KOPT-K1 (cell line): Measurements from ENCODE around the gene TBX6.
"Not testable (repeated sequence)": the region's sequence is repeated elsewhere in the genome, so short reads cannot be mapped to it uniquely, and the experiment has no call there.

Source experiments
- H3K27ac ChIP-seq: fragments of 200-600 bp; sonication (generic); 2 replicates; pipeline ENCODE4 v1.5.1; 2016; ENCODE audit warnings: antibody characterized with exemption, mild to moderate bottlenecking, low read depth, low read length; ENCODE audit not compliant: poor library complexity, severe bottlenecking
- H3K36me3 ChIP-seq: fragments of 200-600 bp; sonication (generic); 2 replicates; pipeline ENCODE4 v1.5.1; 2017; ENCODE audit warnings: antibody characterized with exemption, mild to moderate bottlenecking, low read length, moderate library complexity; ENCODE audit not compliant: insufficient read depth
- H3K9me3 ChIP-seq: fragments of 200-600 bp; sonication (generic); 2 replicates; pipeline ENCODE4 v1.5.1; 2017; ENCODE audit warnings: antibody characterized with exemption, low read length, mild to moderate bottlenecking; ENCODE audit not compliant: insufficient read depth, poor library complexity, severe bottlenecking

The TBX6 gene, protein sequence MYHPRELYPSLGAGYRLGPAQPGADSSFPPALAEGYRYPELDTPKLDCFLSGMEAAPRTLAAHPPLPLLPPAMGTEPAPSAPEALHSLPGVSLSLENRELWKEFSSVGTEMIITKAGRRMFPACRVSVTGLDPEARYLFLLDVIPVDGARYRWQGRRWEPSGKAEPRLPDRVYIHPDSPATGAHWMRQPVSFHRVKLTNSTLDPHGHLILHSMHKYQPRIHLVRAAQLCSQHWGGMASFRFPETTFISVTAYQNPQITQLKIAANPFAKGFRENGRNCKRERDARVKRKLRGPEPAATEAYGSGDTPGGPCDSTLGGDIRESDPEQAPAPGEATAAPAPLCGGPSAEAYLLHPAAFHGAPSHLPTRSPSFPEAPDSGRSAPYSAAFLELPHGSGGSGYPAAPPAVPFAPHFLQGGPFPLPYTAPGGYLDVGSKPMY

DNA sequence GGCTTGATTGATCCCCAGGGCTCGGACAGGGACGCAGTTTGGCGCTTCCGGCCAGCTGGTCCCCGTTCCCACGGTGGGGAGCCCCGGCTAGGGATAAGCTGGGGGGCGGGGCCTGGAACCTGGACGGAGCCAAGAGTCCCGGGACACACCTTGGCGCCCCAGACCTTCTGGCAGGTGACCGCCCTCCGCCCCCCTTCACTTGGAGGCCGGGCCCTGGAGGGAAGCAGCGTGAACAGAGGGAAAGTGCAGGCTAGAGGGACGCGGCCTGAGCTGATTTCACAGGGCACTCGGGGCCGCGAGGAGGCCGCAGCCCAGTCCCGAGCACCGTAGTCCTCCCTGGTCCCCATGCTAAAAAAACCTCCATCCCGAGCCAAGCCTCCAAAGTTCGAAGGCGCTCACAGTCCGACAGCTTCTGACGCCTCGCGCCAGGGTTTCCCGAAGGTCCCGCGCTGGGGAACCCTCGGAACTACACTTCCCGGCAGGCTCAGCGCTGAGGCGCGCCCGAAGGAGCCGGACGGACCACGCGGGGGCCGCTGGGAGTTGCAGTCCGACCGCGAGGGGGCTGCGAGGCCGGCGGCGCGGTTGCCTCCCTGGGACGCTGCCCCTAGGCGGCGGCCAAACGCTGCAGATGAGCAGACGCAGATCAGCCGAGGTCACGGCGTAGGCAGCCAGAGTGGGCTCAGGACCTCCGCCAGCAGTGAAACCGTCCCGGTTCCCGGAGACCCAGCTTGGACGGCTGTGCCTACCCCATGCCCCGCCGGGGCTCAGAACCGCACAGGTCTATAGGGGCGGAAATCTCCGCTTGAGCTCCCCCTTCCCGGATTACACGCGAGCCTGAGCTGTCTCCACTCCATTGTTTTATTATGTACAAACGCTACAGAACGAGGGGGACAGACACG, at the start of gene TBX6:
TSS of gene TBX6 (minus strand) at position 451 of the 899 bp plus-strand sequence. CDS start 731 bp downstream, outside the sequence.
- Histone ChIP-seq H3K9me3 (peaks cover 4% of the 10 kb centered on the region), H3K36me3 (peaks cover 6% of the 10 kb centered on the region; the same call in 1 of the 2 replicates), H3K27ac (peak within 1 kb of the TSS; percentile 68)

DNA sequence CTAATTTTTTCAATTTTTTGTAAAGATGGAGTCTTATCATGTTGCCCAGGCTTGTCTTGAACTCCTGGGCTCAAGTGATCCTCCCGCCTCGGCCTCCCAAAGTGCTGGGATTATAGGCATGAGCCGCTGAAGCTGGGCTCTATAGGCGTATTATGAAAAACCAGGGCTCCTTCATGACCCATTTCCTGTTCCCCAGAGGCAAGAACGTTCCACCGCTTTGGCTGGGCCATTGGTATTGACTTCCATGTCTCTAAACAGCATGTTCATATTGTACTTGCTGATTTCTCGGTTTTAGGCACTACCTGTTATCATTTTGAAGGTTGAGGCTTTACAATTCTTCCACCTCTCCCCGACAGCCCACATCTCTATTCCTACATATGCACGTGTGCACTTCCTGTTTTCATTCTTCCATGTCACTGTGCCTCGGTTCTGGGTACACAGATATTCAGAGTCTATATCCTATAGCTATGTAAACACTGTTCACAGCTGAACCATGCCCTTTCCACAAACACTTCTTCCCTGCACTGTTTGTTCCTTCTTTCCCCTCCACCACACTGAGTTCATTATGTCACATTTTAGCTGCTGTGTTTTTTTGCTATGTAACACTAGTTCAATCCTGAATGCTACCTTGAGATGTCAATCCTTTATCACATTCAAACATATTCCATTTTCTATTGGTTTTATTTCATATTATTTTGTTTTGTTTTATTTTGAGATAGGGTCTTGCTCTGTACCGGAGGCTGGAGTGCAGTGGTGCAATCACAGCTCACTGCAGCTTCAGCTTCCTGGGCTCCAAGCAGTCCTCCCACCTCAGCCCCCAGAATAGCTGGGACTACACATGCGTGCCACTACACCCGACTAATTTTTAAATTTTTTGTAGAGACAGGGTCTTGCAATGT, 48.1 kb upstream of the TBX6 start:
- no peaks in the 10 kb centered on the region for H3K36me3 ChIP-seq
- no peak overlapping the region for H3K27ac ChIP-seq
- H3K9me3 ChIP-seq: no peaks in the 10 kb centered on the region

DNA sequence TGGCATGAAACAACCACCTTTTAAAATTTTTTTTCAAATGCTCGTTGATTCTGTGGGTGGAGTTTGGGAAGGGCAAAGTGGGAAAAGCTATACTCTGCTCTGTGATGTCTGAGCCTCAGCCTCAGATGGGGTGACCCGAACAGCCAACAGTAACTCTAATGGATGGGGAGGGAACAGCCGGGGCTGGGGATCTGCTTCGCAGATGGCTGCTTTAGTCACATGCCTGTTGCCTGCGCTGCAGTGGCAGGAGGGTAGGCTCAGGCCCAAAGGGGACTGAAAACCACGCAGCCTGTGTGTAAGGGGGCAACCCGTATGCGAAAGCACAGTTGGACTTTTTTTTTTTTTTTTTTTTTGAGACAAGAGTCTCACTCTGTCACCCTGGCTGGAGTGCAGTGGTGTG, 46.2 kb upstream of the TBX6 start:
- H3K27ac ChIP-seq: peak overlapping the region; percentile 47

DNA sequence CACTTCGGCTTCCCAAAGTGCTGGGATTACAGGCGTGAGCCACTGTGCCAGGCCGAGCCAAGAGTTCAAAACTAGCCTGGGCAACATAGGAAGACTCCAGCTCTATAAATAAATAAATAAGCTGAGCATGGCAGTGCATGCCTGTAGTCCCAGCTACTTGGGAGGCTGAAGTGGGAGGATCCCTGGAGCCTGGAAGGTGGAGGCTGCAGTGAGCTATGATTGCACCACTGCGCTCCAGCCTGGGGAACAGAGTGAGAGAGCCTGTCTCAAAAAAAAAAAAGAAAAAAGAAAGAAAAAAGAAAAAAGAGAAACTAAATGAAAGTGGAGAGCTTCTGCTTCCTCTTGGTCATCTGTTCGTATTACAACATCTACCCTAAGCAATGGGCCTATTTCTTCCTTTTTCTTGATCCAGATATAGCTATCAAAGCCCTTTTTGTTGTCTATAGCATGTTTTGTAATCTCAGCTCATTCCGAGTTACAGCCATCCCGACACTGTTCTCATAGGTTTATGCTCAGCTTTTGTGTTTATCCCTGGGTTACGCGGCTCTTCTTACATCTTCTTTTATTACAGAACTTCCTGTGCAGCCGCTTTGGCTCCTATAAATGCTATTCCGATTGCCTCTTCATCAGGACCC, 45.4 kb upstream of the TBX6 start:
- Histone ChIP-seq H3K27ac (no peak overlapping the region), H3K9me3 (no peaks in the 10 kb centered on the region), H3K36me3 (no peaks in the 10 kb centered on the region)

More for the DNA sequence above, 46.2 kb upstream of the TBX6 start:
- Histone ChIP-seq H3K9me3 (no peaks in the 10 kb centered on the region), H3K36me3 (no peaks in the 10 kb centered on the region)

DNA sequence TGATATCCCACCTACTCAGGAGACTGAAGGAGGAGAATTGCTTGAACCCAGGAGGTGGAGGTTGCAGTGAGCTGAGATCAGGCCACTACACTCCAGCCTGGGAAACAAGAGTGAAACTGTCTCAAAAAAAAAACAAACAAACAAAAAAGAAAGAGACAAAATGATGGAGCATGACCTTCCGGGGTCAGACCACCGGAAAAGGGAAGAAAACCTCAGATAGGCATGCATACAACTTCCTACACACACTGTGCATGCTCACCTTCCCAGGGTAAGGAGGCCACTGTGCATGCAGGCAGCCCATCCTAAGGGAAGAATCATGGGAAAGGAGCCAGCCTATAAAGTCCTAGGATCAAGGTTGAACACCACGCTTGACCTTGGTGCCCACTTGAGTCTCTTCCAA, 40.9 kb upstream of the TBX6 start:
- Histone ChIP-seq H3K9me3 (peaks cover 15% of the 10 kb centered on the region), H3K36me3 (no peaks in the 10 kb centered on the region), H3K27ac (peak overlapping the region; percentile 34)

DNA sequence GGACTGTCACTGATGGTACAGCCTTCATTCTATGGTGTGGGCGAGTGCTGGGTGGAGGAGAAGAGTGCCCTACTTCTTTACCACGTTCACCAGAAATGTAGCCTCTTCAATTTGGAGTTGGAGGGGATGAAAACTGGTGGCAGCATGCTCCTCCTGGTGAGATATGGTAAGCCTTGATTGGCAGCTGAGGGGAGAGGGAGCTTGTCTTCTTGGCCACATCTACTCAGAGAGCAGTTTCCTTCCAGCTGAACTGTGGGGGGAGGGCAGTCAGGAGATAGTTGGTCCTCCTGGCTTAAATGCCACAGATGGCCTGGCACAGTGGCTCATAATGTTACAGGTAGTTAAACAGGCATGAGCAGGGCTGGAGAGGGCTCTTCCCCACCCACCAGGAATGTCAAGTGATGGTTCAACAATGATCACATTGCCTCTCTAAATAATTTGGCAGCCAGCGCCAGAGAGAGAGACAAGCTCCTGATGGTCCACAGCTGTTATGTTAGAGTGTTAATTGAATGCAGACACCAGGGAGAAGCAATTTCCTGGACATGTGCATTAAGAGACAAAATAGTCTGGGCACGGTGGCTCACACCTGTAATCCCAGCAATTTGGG, 40.2 kb upstream of the TBX6 start:
- Histone ChIP-seq H3K36me3 (no peaks in the 10 kb centered on the region), H3K27ac (peak overlapping the region; percentile 34), H3K9me3 (peaks cover 15% of the 10 kb centered on the region)

DNA sequence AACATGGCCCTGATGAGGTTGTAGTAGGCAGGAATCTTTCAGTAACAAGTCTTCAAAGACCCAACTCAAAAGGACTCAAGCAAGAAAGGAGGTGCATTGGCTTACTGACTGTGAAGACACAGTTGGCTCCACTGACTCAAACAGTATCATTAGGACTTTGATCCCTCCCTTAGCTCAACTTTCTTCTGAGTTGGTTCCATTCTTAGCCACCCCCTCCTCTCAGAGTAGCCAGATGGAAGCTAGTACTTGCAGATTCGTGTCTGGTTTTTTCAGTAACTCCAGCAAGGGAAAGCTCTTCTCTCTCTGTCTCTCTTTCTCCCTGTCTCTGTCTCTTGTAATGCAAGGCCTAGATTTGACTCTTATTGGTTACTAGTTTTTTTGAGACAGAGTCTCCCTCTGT, 36.3 kb upstream of the TBX6 start:
- no peak overlapping the region for H3K27ac ChIP-seq
- H3K9me3 ChIP-seq: peaks cover 15% of the 10 kb centered on the region
- H3K36me3 ChIP-seq: no peaks in the 10 kb centered on the region

DNA sequence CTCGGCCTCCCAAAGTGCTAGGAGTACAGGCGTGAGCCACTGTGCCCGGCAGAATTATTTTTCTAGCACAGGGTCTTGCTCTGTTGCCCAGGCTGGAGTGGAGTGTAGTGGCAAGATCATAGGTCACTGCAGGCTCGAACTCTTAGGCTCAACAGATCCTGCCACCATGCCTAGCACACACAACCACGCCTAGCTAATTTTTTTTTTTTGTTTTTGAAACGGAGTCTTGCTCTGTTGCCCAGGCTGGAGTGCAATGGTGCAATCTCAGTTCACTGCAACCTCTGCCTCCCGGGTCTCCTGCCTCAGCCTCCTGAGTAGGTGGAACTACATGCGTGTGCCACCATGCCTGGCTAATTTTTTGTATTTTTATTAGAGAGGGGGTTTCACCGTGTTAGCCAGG, 34.0 kb upstream of the TBX6 start:
- not testable (repeated sequence) for H3K9me3 ChIP-seq, H3K27ac ChIP-seq, H3K36me3 ChIP-seq

DNA sequence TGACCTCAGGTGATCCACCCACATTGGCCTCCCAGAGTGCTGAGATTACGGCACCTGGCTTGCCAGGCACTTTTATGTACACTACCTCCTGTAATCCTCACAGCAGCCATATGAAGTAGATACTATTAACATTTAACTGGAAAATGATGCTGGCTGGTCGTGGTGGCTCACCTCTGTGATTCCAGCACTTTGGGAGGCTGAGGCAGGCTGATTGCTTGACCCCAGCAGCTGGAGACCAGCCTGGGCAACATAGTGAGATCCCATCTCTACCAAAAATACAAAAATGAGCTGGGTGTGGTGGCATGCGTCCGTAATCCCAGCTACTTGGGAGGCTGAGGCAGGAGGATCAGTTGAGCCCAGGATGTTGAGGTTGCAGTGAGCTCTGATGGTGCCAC, 33.3 kb upstream of the TBX6 start:
- H3K36me3 ChIP-seq: 0 out of 2 replicates have a peak, but pooled peaks cover 5% of the 10 kb centered on the region
- no peak overlapping the region for H3K27ac ChIP-seq
- H3K9me3 ChIP-seq: no peaks in the 10 kb centered on the region

DNA sequence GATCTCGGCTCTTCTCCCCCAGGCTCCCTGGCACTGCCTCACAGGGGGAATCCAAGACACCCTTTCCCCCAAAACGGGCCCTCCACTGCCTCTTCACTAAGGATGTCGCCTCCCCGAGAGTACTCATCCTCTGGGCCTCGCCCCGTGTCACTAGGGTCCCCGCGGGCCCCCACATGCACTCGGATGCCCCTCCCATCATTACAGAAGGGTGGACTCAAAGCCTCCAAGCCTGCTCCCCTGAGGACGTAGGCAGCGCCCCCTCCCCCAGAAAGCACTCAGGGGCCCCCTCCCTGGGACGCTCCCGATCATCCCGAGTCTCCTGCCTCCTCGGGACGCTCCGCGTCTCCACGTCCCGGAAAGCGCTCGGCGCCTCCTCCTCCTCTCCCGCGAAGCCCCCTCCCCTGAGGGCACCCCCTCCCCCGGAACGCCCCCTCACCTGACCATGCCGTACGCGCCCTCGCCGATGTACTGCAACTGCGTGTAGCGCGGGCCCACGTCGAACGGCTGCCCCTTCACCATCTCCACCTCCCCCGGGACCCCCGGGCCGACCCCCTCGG, 31.0 kb upstream of the TBX6 start:
- H3K36me3 ChIP-seq: peaks cover 22% of the 10 kb centered on the region
- H3K27ac ChIP-seq: peak overlapping the region; percentile 98
- no peaks in the 10 kb centered on the region for H3K9me3 ChIP-seq

DNA sequence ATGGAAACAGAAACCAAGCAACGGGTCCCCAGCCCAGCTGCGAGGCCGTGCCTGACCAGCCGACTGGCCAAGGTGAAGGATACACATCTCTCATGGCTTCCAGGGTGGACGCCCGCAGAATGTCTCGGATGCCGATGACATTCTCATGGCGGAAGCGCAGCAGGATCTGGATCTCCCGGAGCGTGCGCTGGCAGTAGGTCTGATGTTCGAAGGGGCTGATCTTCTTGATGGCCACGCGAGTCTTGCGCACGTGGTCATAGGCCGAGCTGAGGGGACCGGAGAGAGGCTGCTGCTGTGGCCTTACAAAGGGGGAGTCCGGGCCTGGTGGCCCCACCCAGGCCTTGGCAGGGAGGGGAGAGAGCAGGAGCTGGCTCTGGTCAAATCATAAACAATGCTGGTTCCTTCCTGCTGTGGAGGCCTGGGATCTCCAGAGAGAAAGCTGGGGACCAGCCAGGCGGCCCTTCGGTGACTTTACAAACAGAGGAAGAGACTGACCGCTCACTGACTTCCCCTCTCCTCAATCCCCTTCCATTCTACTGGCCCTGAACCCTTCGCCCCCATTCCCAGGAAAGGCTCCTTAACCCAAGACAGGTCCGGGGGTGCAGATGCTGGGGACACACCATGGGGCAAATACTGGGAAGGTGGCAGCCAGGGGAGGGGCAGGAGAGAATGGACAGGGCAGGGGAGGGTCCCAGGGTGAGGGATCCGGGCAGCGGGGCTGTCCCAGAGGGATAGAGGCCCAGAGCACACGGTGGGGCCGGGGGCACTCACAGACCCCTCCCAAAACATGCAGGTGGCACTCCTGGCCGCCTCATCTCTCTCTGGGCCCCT, 30.2 kb upstream of the TBX6 start:
- Histone ChIP-seq H3K36me3 (peaks cover 30% of the 10 kb centered on the region), H3K27ac (peak overlapping the region; percentile 98), H3K9me3 (no peaks in the 10 kb centered on the region)

DNA sequence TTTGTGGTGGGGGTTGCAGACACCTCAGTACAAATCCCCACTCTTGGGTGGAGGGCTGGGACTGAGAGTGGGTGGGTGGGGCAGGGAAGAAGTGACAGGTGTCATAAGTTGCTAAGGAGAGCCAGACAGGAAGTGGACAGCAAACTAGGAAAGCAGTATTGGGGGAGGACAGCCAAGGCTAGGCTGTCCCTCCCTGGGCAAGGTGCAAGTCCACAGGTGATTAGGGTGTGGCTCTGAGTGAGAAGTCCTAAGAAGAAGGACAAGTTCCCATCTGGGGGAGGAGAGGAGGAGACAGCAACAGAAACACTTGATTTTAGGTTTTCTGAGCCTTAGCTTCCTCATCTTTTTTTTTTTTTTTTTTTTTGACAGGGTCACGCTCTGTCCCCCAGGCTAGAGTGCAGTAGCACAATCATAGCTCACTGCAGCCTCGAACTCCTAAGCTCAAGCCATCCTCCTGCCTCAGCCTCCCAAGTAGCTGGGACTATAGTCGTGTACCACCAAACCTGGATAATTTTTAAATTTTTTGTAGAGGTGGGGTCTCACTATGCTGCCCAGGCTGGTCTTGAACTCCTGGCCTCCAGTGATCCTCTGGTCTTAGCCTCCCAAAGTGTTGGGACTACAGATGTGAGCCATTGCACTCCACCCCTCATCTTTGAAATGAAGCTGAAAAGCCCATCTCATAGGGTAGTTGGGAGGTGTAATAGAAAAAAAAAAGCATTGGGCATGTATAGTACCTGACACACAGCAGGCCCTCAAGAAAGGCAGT, 28.8 kb upstream of the TBX6 start:
- Histone ChIP-seq H3K36me3 (peaks cover 41% of the 10 kb centered on the region), H3K9me3 (no peaks in the 10 kb centered on the region), H3K27ac (no peak overlapping the region)
